Left lung (tissue), 10 donors: Measurements from ENCODE around the gene SETD4. TPM values are rescaled to one million over a fixed set of nuclear protein-coding genes. Genes with fewer than 3 reads are reported as not detected.
A peak's percentile ranks its signal among the peaks of the same experiment; 100 is the strongest.

Source experiments
- ATAC-seq: fragments of 200-7000 bp; cut with Tn5 transposase; one replicate; pipeline ENCODE4 v1.9.1; 2020; ENCODE audit warnings: moderate library complexity
- DNase-seq, 4 donors: peaks; one replicate each; pipeline ENCODE4 v3.0.0-alpha.2; 2013 to 2020
- H3K27ac ChIP-seq, 2 donors: fragments of 200-600 bp; sonication (generic) in 1 of 2; one replicate each; pipeline versions ENCODE4 v1.5.0 to v1.8.0; 2020 to 2021
- H3K27me3 ChIP-seq, 2 donors: fragments of 200-600 bp; sonication (generic) in 1 of 2; one replicate each; pipeline versions ENCODE4 v1.5.0 to v1.8.0; 2020 to 2021
- H3K36me3 ChIP-seq, 2 donors: fragments of 200-600 bp; sonication (generic) in 1 of 2; one replicate each; pipeline versions ENCODE4 v1.5.0 to v1.8.0; 2020 to 2021
- H3K4me1 ChIP-seq, 2 donors: fragments of 200-600 bp; one replicate each; pipeline ENCODE4 v1.8.0; 2021
- H3K4me3 ChIP-seq, 2 donors: fragments of 200-600 bp; sonication (generic) in 1 of 2; one replicate each; pipeline versions ENCODE4 v1.5.0 to v1.8.0; 2020 to 2021; ENCODE audit warnings: mild to moderate bottlenecking in 1 of 2
- H3K9me3 ChIP-seq, 2 donors: fragments of 200-600 bp; sonication (generic) in 1 of 2; one replicate each; pipeline versions ENCODE4 v1.5.0 to v1.8.0; 2020 to 2021
- intact Hi-C, 2 donors: fragments of 100-400 bp; cut with DNase I; formaldehyde crosslinking; loops; one replicate each; pipeline versions ENCODE4 v1.11.2 to v1.14.2; 2022
- polyA plus RNA-seq, 6 donors: library from polyadenylated mRNA; unstranded; fragments of 120-200 nt; gene quantifications; one replicate each; pipeline ENCODE4 v1.2.1, GENCODE V29; 2013; ENCODE audit not compliant: insufficient read length in 6 of 6
- total RNA-seq, 2 donors: library from RNA; stranded (reverse); fragmentation: NEBNext Ultra II Directional; extraction: Animal tissue kit (Norgen Biotek cat#: 25700); gene quantifications; one replicate each; pipeline ENCODE4 v1.2.1, GENCODE V29; 2021
- TF ChIP-seq, protein P1 (sequence below), 2 donors: fragments of 200-600 bp; sonication (generic) in 1 of 2; IDR thresholded peaks; one replicate each; pipeline versions ENCODE4 v1.5.0 to v1.8.0; 2021; ENCODE audit warnings: antibody characterized with exemption in 2 of 2
- donor health status: DM: no; HTN: yes; CAD: no.
- donor health status: DM: no; HTN: no; CAD: no.

Gene SETD4
- total and polyA plus RNA-seq, 8 donors: 16.6 to 44.7 (median 35.2) TPM

DNA sequence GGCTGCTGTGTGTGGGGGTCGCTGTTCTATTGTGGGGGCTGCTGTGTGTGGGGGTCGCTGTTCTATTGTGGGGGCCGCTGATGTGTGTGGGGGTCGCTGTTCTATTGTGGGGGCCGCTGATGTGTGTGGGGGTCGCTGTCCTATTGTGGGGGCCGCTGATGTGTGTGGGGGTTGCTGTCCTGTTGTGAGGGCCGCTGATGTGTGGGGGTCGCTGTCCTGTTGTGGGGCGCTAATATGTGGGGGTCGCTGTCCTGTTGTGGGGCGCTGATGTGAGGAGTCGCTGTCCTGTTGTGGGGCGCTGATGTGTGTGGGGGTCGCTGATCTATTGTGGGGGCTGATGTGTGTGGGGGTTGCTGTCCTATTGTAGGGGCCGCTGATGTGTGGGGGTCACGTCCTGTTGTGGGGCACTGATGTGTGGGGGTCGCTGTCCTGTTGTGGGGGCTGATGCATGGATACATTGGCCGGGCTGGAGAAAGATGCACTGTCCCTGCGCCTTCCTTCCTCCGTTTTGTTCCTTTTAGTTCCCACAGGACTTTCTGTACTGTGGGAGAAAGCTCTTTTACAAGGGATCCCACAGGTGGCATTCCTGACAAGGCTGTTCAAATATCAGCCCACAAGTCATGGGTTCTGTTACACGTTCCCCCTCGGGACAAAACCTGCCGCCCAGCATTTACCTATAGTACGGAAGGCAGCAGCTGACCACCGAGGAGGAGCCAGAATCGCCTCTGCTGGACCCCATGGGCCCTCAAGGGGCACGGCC is 27.5 kb downstream of the SETD4 start:
- Histone ChIP-seq H3K36me3 (peaks cover 0 to 43% of the 10 kb centered on the region in 2 donors), H3K27me3 (no peaks in the 10 kb centered on the region), H3K4me1 (peaks cover 0 to 6% of the 10 kb centered on the region in 2 donors), H3K27ac (no peak overlapping the region), H3K4me3 (no peak overlapping the region), H3K9me3 (no peaks in the 10 kb centered on the region)
- no peak for ATAC-seq
- intact Hi-C loops: no loop called here
- DNase-seq: no peak
- TF ChIP-seq, protein P1, sequence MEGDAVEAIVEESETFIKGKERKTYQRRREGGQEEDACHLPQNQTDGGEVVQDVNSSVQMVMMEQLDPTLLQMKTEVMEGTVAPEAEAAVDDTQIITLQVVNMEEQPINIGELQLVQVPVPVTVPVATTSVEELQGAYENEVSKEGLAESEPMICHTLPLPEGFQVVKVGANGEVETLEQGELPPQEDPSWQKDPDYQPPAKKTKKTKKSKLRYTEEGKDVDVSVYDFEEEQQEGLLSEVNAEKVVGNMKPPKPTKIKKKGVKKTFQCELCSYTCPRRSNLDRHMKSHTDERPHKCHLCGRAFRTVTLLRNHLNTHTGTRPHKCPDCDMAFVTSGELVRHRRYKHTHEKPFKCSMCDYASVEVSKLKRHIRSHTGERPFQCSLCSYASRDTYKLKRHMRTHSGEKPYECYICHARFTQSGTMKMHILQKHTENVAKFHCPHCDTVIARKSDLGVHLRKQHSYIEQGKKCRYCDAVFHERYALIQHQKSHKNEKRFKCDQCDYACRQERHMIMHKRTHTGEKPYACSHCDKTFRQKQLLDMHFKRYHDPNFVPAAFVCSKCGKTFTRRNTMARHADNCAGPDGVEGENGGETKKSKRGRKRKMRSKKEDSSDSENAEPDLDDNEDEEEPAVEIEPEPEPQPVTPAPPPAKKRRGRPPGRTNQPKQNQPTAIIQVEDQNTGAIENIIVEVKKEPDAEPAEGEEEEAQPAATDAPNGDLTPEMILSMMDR (IDR thresholded peaks at IDR 0.05): no peak

DNA sequence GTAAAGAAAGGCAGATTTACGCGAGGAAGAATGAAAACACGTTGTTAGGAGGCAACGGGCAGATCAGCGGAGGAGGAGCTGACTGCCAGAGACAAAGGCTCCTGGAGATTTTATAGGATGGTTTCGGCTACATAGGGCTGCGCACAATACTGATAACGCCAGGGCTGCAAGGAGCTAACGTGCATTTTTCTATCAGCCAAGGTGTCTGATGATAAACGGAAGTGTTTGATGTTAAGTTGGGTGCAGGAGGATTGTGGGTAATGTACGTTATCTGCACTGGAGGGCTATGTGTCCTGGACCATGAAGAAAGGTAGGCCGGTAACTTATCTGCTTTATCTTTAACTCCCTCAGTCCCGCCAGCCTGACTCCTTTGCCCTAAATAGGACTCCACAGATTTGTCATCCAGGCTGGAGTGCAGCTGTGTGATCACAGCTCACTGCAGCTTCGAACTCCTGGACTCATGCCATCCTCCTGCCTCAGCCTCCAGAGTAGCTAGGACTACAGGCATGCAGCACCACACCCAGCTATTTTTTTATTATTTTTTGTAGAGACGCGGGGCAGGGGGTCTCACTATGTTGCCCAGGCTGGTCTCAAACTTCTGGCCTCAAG is 29.6 kb downstream of the SETD4 start:
- intact Hi-C loops: no loop called here
- Histone ChIP-seq H3K4me1 (peaks cover 0 to 6% of the 10 kb centered on the region in 2 donors), H3K27me3 (no peaks in the 10 kb centered on the region), H3K9me3 (no peaks in the 10 kb centered on the region), H3K36me3 (peaks cover 0 to 21% of the 10 kb centered on the region in 2 donors), H3K27ac (no peak overlapping the region), H3K4me3 (no peak overlapping the region)
- no peak for DNase-seq
- TF ChIP-seq, protein P1 (IDR thresholded peaks at IDR 0.05): no peak
- no peak for ATAC-seq

DNA sequence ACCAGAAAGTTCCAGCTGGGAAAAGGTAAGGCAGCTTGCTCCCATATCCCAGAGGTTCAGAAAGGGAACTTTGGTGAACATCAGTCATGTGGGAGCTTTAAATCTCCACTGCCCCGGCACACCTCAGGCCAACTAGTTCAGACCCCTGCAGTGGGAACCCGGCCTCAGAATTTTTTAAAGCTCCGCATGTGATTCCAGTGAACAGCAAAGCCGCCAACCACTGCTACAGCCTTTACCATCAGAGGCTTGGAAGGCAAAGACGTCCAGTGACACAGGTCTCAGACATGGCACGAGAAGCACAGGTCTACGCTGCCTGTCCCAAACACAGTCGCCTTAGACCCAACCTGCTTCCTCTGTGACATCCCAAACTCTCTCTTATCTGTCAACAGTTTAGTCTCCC is 31.0 kb downstream of the SETD4 start:
- H3K9me3 ChIP-seq: no peaks in the 10 kb centered on the region
- H3K27ac ChIP-seq: no peak overlapping the region
- peaks cover 0 to 7% of the 10 kb centered on the region in 2 donors for H3K36me3 ChIP-seq
- H3K4me3 ChIP-seq: no peak overlapping the region
- no peaks in the 10 kb centered on the region for H3K27me3 ChIP-seq
- DNase-seq (no peak), ATAC-seq (no peak)
- peaks cover 0 to 6% of the 10 kb centered on the region in 2 donors for H3K4me1 ChIP-seq
- TF ChIP-seq, protein P1 (IDR thresholded peaks at IDR 0.05): no peak
- intact Hi-C loops: no loop called here

DNA sequence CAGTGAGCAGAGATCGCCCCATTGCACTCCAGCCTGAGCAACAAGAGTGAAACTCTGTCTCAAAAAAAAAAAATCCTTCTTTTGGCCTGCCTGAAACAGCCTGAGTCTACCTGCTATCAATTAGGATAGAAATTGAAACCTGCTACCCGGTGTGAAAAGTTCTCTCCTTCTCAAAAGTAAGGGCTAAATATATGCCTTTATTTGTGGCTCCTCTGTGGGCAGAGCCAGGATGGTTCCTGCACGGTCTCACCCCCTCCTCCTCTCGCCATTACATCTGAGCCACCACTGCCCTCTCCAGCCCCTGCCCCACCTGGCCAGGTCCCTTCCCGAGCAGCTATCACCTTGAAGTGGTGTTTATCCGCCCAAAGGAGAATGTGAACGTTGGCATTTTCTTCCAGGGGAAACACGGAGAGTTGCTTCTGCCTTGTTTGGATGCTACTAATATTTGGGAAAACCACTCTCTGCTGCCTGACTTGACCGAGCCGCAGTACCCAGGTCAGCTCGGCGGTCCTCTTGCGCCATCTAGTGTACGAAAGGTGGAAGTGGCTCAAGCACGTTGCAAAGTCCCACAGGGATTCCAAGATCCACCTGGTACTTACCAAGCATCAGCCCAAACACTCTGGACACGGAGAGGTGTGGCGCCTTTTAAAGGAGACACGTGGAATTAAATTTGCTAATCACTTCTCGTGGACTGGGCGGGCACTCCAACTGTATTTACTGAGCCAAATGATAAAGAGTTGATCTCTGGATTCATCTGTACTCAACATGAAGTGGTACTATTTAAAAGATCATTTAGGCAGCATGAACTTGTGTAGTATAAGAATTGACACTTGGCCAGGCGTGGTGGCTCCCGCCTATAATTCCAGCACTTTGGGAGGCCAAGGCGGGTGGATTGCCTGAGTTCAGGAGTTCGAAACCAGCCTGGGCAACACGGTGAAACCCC is 31.9 kb downstream of the SETD4 start:
- intact Hi-C loops: no loop called here
- H3K4me1 ChIP-seq: peaks cover 2 to 6% of the 10 kb centered on the region in 2 donors
- DNase-seq: peak; percentile 71 to 87 (median 80)
- TF ChIP-seq, protein P1 (IDR thresholded peaks at IDR 0.05): peak; percentile 85 to 95
- H3K27ac ChIP-seq: no peak overlapping the region
- no peak overlapping the region for H3K4me3 ChIP-seq
- no peaks in the 10 kb centered on the region for H3K27me3 ChIP-seq
- H3K36me3 ChIP-seq: no peaks in the 10 kb centered on the region
- no peaks in the 10 kb centered on the region for H3K9me3 ChIP-seq
- peak; percentile 99 for ATAC-seq
